Fibroblast of mammary gland (primary cell): ENCODE data around the gene ACACA.
A peak's percentile ranks its signal among the peaks of the same experiment; 100 is the strongest.

ENCODE experiments used
- DNase-seq: peaks from one replicate; pipeline ENCODE4 v3.0.0-alpha.2; 2010; ENCODE audit warnings: low read depth
- H3K4me3 ChIP-seq: 2 replicates; pipeline ENCODE4 v1.5.1; 2011; ENCODE audit warnings: low read depth, mild to moderate bottlenecking, low read length, moderate library complexity; ENCODE audit not compliant: control insufficient read depth
- CTCF ChIP-seq: conservative IDR thresholded peaks from 2 replicates; pipeline ENCODE4 v1.5.1; 2011; ENCODE audit warnings: low read depth, low read length, inconsistent platforms; ENCODE audit not compliant: control insufficient read depth, insufficient read depth

ACACA gene

GRCh38 chr17:37293770-37294169, 112.9 kb downstream of the ACACA start:
- no peak for TF ChIP-seq CTCF
- no peak for DNase-seq
- H3K4me3 ChIP-seq: no peak overlapping the region

- no peak overlapping the region for H3K4me3 ChIP-seq
- TF ChIP-seq CTCF: no peak
- DNase-seq: peak; percentile 42
Observed at GRCh38 chr17:37292429-37293139, 114.1 kb downstream of the ACACA start.

- no peak for TF ChIP-seq CTCF
- H3K4me3 ChIP-seq: no peak overlapping the region
- no peak for DNase-seq
Observed at GRCh38 chr17:37291351-37291750, 115.3 kb downstream of the ACACA start.

GRCh38 chr17:37286430-37286829, 120.2 kb downstream of the ACACA start:
- no peak for DNase-seq
- H3K4me3 ChIP-seq: no peak overlapping the region
- TF ChIP-seq CTCF: no peak

GRCh38 chr17:37284191-37284590, 122.4 kb downstream of the ACACA start:
- H3K4me3 ChIP-seq: no peak overlapping the region
- DNase-seq: no peak
- TF ChIP-seq CTCF: no peak

- TF ChIP-seq CTCF: no peak
- H3K4me3 ChIP-seq: no peak overlapping the region
- DNase-seq: no peak
Observed at GRCh38 chr17:37283414-37283961, 123.1 kb downstream of the ACACA start.
